Measurements from ENCODE around the gene TSPAN1.
"Not testable (repeated sequence)": the region's sequence is repeated elsewhere in the genome, so short reads cannot be mapped to it uniquely, and the experiment has no call there.

DNA sequence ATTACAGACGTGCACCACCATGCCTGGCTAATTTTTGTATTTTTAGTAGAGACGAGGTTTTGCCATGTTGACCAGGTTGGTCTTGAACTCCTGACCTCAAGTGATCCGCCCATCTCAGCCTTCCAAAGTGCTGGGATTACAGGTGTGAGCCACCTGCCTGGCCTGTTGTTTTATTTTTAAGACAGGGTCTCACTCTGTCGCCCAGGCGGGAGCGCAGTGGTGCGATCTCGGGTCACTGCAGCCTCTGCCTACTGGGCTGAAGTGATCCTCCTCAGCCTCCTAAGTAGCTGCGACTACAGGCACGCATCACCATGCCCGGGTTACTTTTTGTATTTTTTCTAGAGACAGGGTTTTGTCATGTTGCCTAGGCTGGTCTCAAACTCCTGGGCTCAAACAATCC, 48.2 kb downstream of the TSPAN1 start:
- TF ChIP-seq, protein P1, sequence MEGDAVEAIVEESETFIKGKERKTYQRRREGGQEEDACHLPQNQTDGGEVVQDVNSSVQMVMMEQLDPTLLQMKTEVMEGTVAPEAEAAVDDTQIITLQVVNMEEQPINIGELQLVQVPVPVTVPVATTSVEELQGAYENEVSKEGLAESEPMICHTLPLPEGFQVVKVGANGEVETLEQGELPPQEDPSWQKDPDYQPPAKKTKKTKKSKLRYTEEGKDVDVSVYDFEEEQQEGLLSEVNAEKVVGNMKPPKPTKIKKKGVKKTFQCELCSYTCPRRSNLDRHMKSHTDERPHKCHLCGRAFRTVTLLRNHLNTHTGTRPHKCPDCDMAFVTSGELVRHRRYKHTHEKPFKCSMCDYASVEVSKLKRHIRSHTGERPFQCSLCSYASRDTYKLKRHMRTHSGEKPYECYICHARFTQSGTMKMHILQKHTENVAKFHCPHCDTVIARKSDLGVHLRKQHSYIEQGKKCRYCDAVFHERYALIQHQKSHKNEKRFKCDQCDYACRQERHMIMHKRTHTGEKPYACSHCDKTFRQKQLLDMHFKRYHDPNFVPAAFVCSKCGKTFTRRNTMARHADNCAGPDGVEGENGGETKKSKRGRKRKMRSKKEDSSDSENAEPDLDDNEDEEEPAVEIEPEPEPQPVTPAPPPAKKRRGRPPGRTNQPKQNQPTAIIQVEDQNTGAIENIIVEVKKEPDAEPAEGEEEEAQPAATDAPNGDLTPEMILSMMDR (conservative IDR thresholded peaks at IDR 0.05): not testable (repeated sequence)
- TF ChIP-seq EZH2 (IDR thresholded peaks at IDR 0.05; ENCODE audit: low read depth): not testable (repeated sequence)
